T-cell (primary cell): ENCODE measurements around the gene DDI1. TPM values are rescaled to one million over a fixed set of nuclear protein-coding genes. Genes with fewer than 3 reads are reported as not detected.

Experiments used
- ATAC-seq, 4 experiments: fragments of 200-7000 bp in 3 of 4; fragments of 150-1000 bp in 1 of 4; cut with Tn5 transposase; replicated peaks in 1 of 4; 1 replicate in 3 of 4; 2 replicates in 1 of 4; pipeline ENCODE4 v1.10.0; 2021; ENCODE audit warnings: moderate library complexity in 3 of 4, mild to moderate bottlenecking in 2 of 4, moderate number of reproducible peaks in 1 of 4
- CTCF ChIA-PET, 2 donors: fragments of 300-600 bp; sonication (Branson Sonifier 250); formaldehyde crosslinking; loops; one replicate each; lab custom pipeline; 2022; ENCODE audit warnings: antibody characterized with exemption in 2 of 2; lab: Charles Lee
- POLR2A ChIA-PET, 2 donors: fragments of 300-600 bp; sonication (Branson Sonifier 250); formaldehyde crosslinking; loops; one replicate each; lab custom pipeline; 2022; ENCODE audit warnings: antibody characterized with exemption in 2 of 2; lab: Charles Lee
- DNase-seq, 35 experiments: peaks; one replicate each; pipeline versions ENCODE4 v3.0.0 to v3.0.0-alpha.2; 2013 to 2023
- H3K27ac ChIP-seq: one replicate; pipeline ENCODE4 v1.5.1; 2013; ENCODE audit warnings: low read length
- H3K27me3 ChIP-seq, 2 experiments: replicated peaks in 1 of 2; 1 replicate in 1 of 2; 2 replicates in 1 of 2; pipeline versions ENCODE4 v1.6.1 to v1.7.0; 2013; ENCODE audit warnings: low read length in 1 of 2, mixed read lengths in 1 of 2; ENCODE audit not compliant: control insufficient read depth in 2 of 2, insufficient read depth in 2 of 2; ENCODE audit errors: extremely low read depth in 1 of 2
- H3K36me3 ChIP-seq, 2 donors: 1 replicate in 1 of 2; 2 replicates in 1 of 2; pipeline versions ENCODE4 v1.6.1 to v1.7.0; 2013; ENCODE audit warnings: low read length in 1 of 2; ENCODE audit not compliant: control insufficient read depth in 2 of 2, insufficient read depth in 1 of 2; ENCODE audit errors: extremely low read depth in 1 of 2
- H3K4me1 ChIP-seq, 2 experiments: 1 replicate in 1 of 2; 2 replicates in 1 of 2; pipeline versions ENCODE4 v1.6.1 to v1.7.0; 2013; ENCODE audit warnings: low read length in 2 of 2, mixed read lengths in 1 of 2; ENCODE audit not compliant: insufficient read depth in 2 of 2, control insufficient read depth in 1 of 2; ENCODE audit errors: extremely low read depth in 1 of 2
- H3K4me3 ChIP-seq, 2 donors: 1 replicate in 1 of 2; 2 replicates in 1 of 2; pipeline versions ENCODE4 v1.5.1 to v1.7.0; 2013; ENCODE audit warnings: mild to moderate bottlenecking in 2 of 2, low read length in 1 of 2, moderate library complexity in 1 of 2; ENCODE audit not compliant: control insufficient read depth in 1 of 2; ENCODE audit errors: extremely low read depth in 1 of 2
- H3K9me3 ChIP-seq: 2 replicates; pipeline ENCODE4 v1.7.0; 2013
- H3K27ac Mint-ChIP-seq, 2 donors: one replicate each; pipeline ENCODE4 v1.8.0; 2020 to 2021; ENCODE audit warnings: mild to moderate bottlenecking in 2 of 2, mixed read lengths in 2 of 2
- H3K27me3 Mint-ChIP-seq, 2 donors: one replicate each; pipeline ENCODE4 v1.8.0; 2021 to 2022; ENCODE audit warnings: mixed read lengths in 2 of 2
- H3K36me3 Mint-ChIP-seq: one replicate; pipeline ENCODE4 v1.8.0; 2021; ENCODE audit warnings: mixed read lengths
- H3K4me1 Mint-ChIP-seq, 3 donors: one replicate each; pipeline ENCODE4 v1.8.0; 2020 to 2022; ENCODE audit warnings: mixed read lengths in 3 of 3, mild to moderate bottlenecking in 1 of 3
- H3K4me3 Mint-ChIP-seq, 3 donors: one replicate each; pipeline ENCODE4 v1.8.0; 2020 to 2022; ENCODE audit warnings: mild to moderate bottlenecking in 3 of 3, mixed read lengths in 3 of 3, moderate library complexity in 3 of 3
- H3K9me3 Mint-ChIP-seq, 3 donors: one replicate each; pipeline ENCODE4 v1.8.0; 2020 to 2022; ENCODE audit warnings: mixed read lengths in 3 of 3
- WGBS: methylation state at CpG from one replicate; pipeline ENCODE4 v1.1.5; 2013; ENCODE audit warnings: missing lambda C conversion rate; ENCODE audit not compliant: insufficient coverage; 5-methylcytosine and 5-hydroxymethylcytosine counted together
- total RNA-seq, 35 experiments: library from RNA in 6 of 35; stranded (reverse) in 6 of 35; fragments of 120-200 nt in 1 of 35; gene quantifications; one replicate each; pipeline versions ENCODE4 v1.2.1 to v1.2.4 and lab custom pipeline; 2013 to 2026

Gene DDI1
- total RNA-seq, 5 donors from 2014 or later (not counting 1 experiment from before 2014, with no cell fraction given): not detected

DNA sequence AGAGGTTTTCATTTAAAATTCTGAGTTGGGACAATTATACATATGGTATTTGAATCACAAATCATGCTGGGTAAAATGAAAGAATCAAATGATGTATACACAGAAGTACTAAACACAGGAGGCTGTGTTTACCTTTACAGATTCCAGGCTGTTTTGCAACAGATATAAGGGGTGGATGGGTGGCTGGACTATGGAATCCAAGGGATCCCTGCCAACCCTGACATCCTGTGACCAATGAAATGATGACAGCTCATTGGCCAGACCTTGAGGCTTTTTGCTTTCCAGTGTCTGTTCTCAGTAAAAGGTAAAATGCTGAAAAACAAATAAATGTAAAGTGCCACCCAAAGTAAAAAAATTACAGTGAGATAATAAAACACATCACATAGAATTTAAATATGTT lies 3.3 kb upstream of the DDI1 start:
- Mint-ChIP-seq H3K4me1 (no peaks in the 10 kb centered on the region), H3K27me3 (no peaks in the 10 kb centered on the region), H3K27ac (no peak overlapping the region), H3K9me3 (peaks cover 0 to 4% (median 0%) of the 10 kb centered on the region in 3 donors), H3K36me3 (no peaks in the 10 kb centered on the region), H3K4me3 (no peak overlapping the region)
- Histone ChIP-seq H3K27ac (no peak overlapping the region), H3K27me3 (no peaks in the 10 kb centered on the region), H3K36me3 (no peaks in the 10 kb centered on the region), H3K9me3 (no peaks in the 10 kb centered on the region), H3K4me3 (no peak overlapping the region), H3K4me1 (no peaks in the 10 kb centered on the region)
- no peak for DNase-seq
- ChIA-PET POLR2A (interaction anchor here (0.6 kb wide), 2 partner anchors 21 to 452 kb away, joined by 3 to 4 read pairs; no protein-coding TSS in a partner anchor), CTCF (no interaction called here)
- ATAC-seq: no peak

DNA sequence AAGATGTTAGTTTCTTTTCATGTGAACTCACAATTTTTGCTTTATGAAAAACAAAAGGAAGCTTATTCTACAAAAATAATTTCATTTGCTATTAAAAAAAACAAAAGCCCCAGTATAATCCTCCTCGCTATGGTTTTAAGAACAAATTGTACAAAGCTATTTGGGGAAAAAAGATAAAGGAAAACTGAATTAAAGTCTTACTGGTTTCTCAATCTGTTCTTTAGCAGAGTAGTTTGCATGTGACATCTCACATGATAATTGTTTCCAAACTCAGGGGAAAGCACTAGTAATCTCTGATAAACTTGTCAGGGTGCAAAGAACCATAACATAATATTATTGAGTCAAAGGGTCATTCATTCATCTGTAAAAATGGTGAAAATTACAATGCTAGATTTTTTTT lies 2.9 kb upstream of the DDI1 start:
- ChIA-PET POLR2A (interaction anchor here (0.6 kb wide), 2 partner anchors 21 to 452 kb away, joined by 3 to 4 read pairs; no protein-coding TSS in a partner anchor), CTCF (no interaction called here)
- WGBS: no CpG with 5 or more reads among the region's 1 CpG
- Histone ChIP-seq H3K36me3 (no peaks in the 10 kb centered on the region), H3K9me3 (no peaks in the 10 kb centered on the region), H3K27me3 (no peaks in the 10 kb centered on the region), H3K27ac (no peak overlapping the region), H3K4me1 (no peaks in the 10 kb centered on the region), H3K4me3 (no peak overlapping the region)
- Mint-ChIP-seq H3K4me1 (no peaks in the 10 kb centered on the region), H3K4me3 (no peak overlapping the region), H3K9me3 (peaks cover 0 to 4% (median 0%) of the 10 kb centered on the region in 3 donors), H3K36me3 (no peaks in the 10 kb centered on the region), H3K27ac (no peak overlapping the region), H3K27me3 (no peaks in the 10 kb centered on the region)
- ATAC-seq (no peak), DNase-seq (no peak)

DNA sequence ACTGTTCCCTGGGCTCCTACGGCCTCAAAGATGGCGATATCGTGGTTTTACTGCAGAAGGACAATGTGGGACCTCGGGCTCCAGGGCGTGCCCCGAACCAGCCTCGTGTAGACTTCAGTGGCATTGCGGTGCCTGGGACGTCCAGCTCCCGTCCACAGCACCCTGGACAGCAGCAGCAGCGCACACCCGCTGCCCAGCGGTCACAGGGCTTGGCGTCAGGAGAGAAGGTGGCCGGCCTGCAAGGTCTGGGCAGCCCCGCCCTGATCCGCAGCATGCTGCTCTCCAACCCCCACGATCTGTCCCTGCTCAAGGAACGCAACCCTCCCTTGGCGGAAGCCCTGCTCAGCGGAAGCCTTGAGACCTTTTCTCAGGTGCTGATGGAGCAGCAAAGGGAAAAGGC lies 555 bp downstream of the DDI1 start:
- Mint-ChIP-seq H3K27me3 (no peaks in the 10 kb centered on the region), H3K9me3 (no peaks in the 10 kb centered on the region), H3K4me3 (no peak overlapping the region), H3K4me1 (no peaks in the 10 kb centered on the region), H3K27ac (no peak overlapping the region), H3K36me3 (no peaks in the 10 kb centered on the region)
- DNase-seq: no peak
- POLR2A ChIA-PET: no interaction called here
- Histone ChIP-seq H3K4me3 (no peak overlapping the region), H3K4me1 (no peaks in the 10 kb centered on the region), H3K27ac (no peak overlapping the region), H3K27me3 (no peaks in the 10 kb centered on the region), H3K36me3 (no peaks in the 10 kb centered on the region), H3K9me3 (no peaks in the 10 kb centered on the region)
- WGBS: 93% methylated on average over 21 of the region's 21 CpGs
- ATAC-seq: no peak
- CTCF ChIA-PET: no interaction called here

DNA sequence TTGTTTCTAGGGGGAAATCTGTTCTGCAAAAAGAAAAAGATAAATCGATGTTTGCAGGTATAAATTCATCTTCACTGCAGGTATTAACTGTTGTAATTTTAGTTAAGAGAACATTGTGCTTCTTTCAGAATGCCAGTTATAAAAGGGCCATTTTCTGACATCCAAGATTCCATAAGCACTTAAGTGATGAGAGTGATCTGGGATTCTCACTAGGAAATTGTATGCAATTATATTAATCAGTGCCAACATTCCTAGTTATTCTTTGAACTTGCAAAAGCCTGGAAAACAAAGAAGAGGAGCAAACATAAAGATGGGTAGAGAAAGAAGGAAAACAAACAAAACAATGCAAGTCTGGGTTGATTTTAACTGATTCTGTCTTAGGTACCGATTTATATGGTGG lies 5.4 kb downstream of the DDI1 start:
- Mint-ChIP-seq H3K9me3 (no peaks in the 10 kb centered on the region), H3K4me3 (no peak overlapping the region), H3K4me1 (no peaks in the 10 kb centered on the region), H3K27me3 (no peaks in the 10 kb centered on the region), H3K27ac (no peak overlapping the region), H3K36me3 (no peaks in the 10 kb centered on the region)
- ATAC-seq (no peak), DNase-seq (no peak)
- Histone ChIP-seq H3K4me3 (no peak overlapping the region), H3K27me3 (no peaks in the 10 kb centered on the region), H3K9me3 (no peaks in the 10 kb centered on the region), H3K36me3 (no peaks in the 10 kb centered on the region), H3K27ac (no peak overlapping the region), H3K4me1 (no peaks in the 10 kb centered on the region)
- ChIA-PET CTCF (no interaction called here), POLR2A (no interaction called here)
- WGBS: no CpG with 5 or more reads among the region's 2 CpGs

DNA sequence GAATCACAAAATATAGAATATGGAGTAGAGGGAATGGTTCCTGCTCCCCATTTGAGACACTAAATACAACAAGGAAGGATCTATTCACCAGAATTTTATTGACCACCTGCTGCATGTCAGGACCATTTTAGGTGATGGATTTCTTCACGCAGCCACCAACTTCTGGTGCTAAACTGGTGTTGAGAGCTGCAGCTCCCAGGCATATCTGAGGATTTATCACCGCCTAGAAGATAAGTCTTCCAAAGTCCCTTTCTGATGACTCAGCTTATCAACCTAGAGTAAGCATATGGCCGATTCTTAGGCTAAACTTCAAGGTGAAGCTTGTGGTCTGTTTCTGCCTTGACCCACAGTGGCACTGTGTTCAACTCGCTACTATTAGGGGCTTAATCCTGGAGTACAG lies 6.7 kb downstream of the DDI1 start:
- POLR2A ChIA-PET: no interaction called here
- H3K36me3 Mint-ChIP-seq: no peaks in the 10 kb centered on the region
- Histone ChIP-seq H3K9me3 (no peaks in the 10 kb centered on the region), H3K27ac (no peak overlapping the region), H3K4me1 (no peaks in the 10 kb centered on the region), H3K36me3 (no peaks in the 10 kb centered on the region), H3K27me3 (no peaks in the 10 kb centered on the region), H3K4me3 (no peak overlapping the region)
- CTCF ChIA-PET: no interaction called here
- no peaks in the 10 kb centered on the region for H3K4me1 Mint-ChIP-seq
- no peaks in the 10 kb centered on the region for H3K9me3 Mint-ChIP-seq
- ATAC-seq: no peak
- 81% methylated on average over 3 of the region's 4 CpGs for WGBS
- DNase-seq: no peak
- no peak overlapping the region for H3K4me3 Mint-ChIP-seq
- H3K27ac Mint-ChIP-seq: no peak overlapping the region
- H3K27me3 Mint-ChIP-seq: no peaks in the 10 kb centered on the region

DNA sequence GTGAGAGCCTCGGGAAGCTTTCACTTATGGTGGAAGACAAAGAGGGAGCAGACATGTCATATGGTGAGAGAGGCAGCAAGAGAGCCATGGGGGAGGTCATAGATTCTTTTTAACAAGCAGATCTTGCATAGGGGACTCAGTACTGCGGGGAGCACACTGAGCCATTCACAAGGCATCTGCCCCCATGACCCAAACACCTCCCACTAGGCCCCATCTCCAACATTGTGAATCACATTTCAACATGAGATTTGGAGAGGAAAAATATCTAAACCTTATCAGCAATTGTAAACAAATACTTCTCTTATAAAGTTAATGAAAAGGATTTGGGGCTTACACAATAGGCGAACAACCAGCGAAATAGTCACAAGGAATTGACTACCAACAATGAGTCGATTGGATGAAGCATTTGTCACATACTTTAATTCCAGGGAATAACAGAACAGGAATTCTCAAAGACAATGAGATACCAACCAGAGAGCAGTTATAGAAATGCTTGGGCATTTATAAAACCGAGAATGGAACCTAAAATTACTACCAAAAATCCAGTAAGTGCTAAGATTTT lies 7.3 kb downstream of the DDI1 start:
- Histone ChIP-seq H3K27me3 (no peaks in the 10 kb centered on the region), H3K27ac (no peak overlapping the region), H3K4me1 (no peaks in the 10 kb centered on the region), H3K9me3 (no peaks in the 10 kb centered on the region), H3K4me3 (no peak overlapping the region), H3K36me3 (no peaks in the 10 kb centered on the region)
- Mint-ChIP-seq H3K27me3 (no peaks in the 10 kb centered on the region), H3K36me3 (no peaks in the 10 kb centered on the region), H3K4me3 (no peak overlapping the region), H3K4me1 (no peaks in the 10 kb centered on the region), H3K27ac (no peak overlapping the region), H3K9me3 (no peaks in the 10 kb centered on the region)
- POLR2A ChIA-PET: no interaction called here
- 100% methylated on average over 1 of the region's 6 CpGs for WGBS
- CTCF ChIA-PET: no interaction called here
- ATAC-seq (no peak), DNase-seq (no peak)

DNA sequence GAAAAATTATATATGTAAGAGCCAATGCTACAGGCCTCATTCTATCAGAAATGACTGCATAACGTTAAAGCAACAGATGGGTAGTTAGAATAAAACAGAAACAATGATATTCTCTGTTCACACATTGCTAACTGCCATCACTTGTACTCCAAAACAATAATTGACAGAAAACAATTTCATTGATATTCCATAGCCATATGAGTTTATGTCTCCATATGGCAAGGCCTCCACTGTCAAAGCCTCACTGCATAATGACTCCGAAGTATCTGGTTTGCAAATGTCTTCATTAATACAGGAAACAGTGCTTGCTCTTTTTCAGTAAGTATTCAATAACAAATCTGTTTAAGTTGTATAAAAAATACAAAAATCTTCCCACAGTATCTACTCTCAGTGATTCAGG lies 9.9 kb downstream of the DDI1 start:
- no peaks in the 10 kb centered on the region for H3K4me1 ChIP-seq
- no peak overlapping the region for H3K27ac ChIP-seq
- Mint-ChIP-seq H3K4me1 (no peaks in the 10 kb centered on the region), H3K9me3 (no peaks in the 10 kb centered on the region), H3K36me3 (no peaks in the 10 kb centered on the region), H3K27ac (no peak overlapping the region), H3K4me3 (no peak overlapping the region), H3K27me3 (no peaks in the 10 kb centered on the region)
- ChIA-PET POLR2A (no interaction called here), CTCF (no interaction called here)
- no peaks in the 10 kb centered on the region for H3K9me3 ChIP-seq
- H3K36me3 ChIP-seq: no peaks in the 10 kb centered on the region
- H3K27me3 ChIP-seq: no peaks in the 10 kb centered on the region
- no peak for DNase-seq
- no peak overlapping the region for H3K4me3 ChIP-seq
- no peak for ATAC-seq
- no CpG with 5 or more reads among the region's 2 CpGs for WGBS
